DND-41 (cell line): ENCODE results near the gene WDR11.
"Not testable (repeated sequence)": the region's sequence is repeated elsewhere in the genome, so short reads cannot be mapped to it uniquely, and the experiment has no call there.

ENCODE experiments used
- ATAC-seq: fragments of 200-7000 bp; cut with Tn5 transposase; 3 replicates; pipeline ENCODE4 v1.9.1; 2021; ENCODE audit warnings: low read depth; ENCODE audit not compliant: insufficient read depth
- DNase-seq: peaks from one replicate; pipeline ENCODE4 v3.0.0-alpha.2; 2020
- H2AFZ ChIP-seq: 2 replicates; pipeline ENCODE4 v1.6.0; 2012; ENCODE audit warnings: low read depth, low read length
- H3K27ac ChIP-seq: 2 replicates; pipeline ENCODE4 v1.5.1; 2012; ENCODE audit warnings: low read length, inconsistent platforms
- H3K27me3 ChIP-seq: fragments of 200-600 bp; sonication (generic); 2 replicates; pipeline ENCODE4 v1.6.0; 2012; ENCODE audit warnings: low read length, mild to moderate bottlenecking, inconsistent platforms; ENCODE audit not compliant: insufficient read depth, poor library complexity
- H3K36me3 ChIP-seq: 2 replicates; pipeline ENCODE4 v1.5.1; 2012; ENCODE audit warnings: low read length, inconsistent platforms; ENCODE audit not compliant: insufficient read depth
- H3K4me1 ChIP-seq: 2 replicates; pipeline ENCODE4 v1.5.1; 2012; ENCODE audit warnings: mild to moderate bottlenecking, low read length; ENCODE audit not compliant: insufficient read depth
- H3K4me2 ChIP-seq: 2 replicates; pipeline ENCODE4 v1.6.0; 2012; ENCODE audit warnings: mild to moderate bottlenecking, moderate library complexity, low read length, inconsistent platforms; ENCODE audit not compliant: insufficient read depth
- H3K4me3 ChIP-seq, 2 experiments: fragments of 200-600 bp in 1 of 2; shearing (Covaris generic) in 1 of 2; 2 replicates each; pipeline ENCODE4 v1.5.1; 2012 to 2016; ENCODE audit warnings: inconsistent platforms in 2 of 2, low read length in 2 of 2, mild to moderate bottlenecking in 2 of 2, low read depth in 1 of 2, moderate library complexity in 1 of 2
- H3K79me2 ChIP-seq: 2 replicates; pipeline ENCODE4 v1.6.0; 2012; ENCODE audit warnings: low read length, inconsistent platforms; ENCODE audit not compliant: insufficient read depth
- H3K9ac ChIP-seq: 2 replicates; pipeline ENCODE4 v1.6.0; 2012; ENCODE audit warnings: low read depth, mild to moderate bottlenecking, inconsistent platforms, low read length, moderate library complexity
- H3K9me3 ChIP-seq: 2 replicates; pipeline ENCODE4 v1.5.1; 2012; ENCODE audit warnings: low read length, moderate library complexity, mild to moderate bottlenecking, inconsistent platforms; ENCODE audit not compliant: insufficient read depth, severe bottlenecking
- H4K20me1 ChIP-seq: 2 replicates; pipeline ENCODE4 v1.6.0; 2012; ENCODE audit warnings: low read length; ENCODE audit not compliant: insufficient read depth
- CTCF ChIP-seq: IDR thresholded peaks from 2 replicates; pipeline ENCODE4 v1.5.1; 2012; ENCODE audit warnings: borderline replicate concordance, low read length, moderate library complexity, mild to moderate bottlenecking; ENCODE audit not compliant: poor library complexity, severe bottlenecking; ENCODE audit errors: extremely low read depth
- EZH2 ChIP-seq: IDR thresholded peaks from 3 replicates; pipeline ENCODE4 v1.6.1; 2012; ENCODE audit warnings: borderline replicate concordance, low read depth, mild to moderate bottlenecking, moderate library complexity, low read length, inconsistent platforms; ENCODE audit not compliant: severe bottlenecking

The WDR11 gene

GRCh38 chr10:120905268-120905667 lies 54.1 kb downstream of the WDR11 start:
- DNase-seq (no peak), ATAC-seq (no peak)
- peaks cover 2% of the 10 kb centered on the region for H3K9me3 ChIP-seq
- TF ChIP-seq EZH2, result no peak
- H4K20me1 ChIP-seq, result no peaks in the 10 kb centered on the region
- no peaks in the 10 kb centered on the region for H3K27me3 ChIP-seq
- H3K9ac ChIP-seq, result no peak overlapping the region
- peaks cover 72% of the 10 kb centered on the region for H3K36me3 ChIP-seq
- no peaks in the 10 kb centered on the region for H3K4me1 ChIP-seq
- H3K4me3 ChIP-seq, result no peak overlapping the region
- H3K79me2 ChIP-seq, result no peaks in the 10 kb centered on the region
- no peak overlapping the region for H3K4me2 ChIP-seq
- H2AFZ ChIP-seq, result no peak overlapping the region
- no peak overlapping the region for H3K27ac ChIP-seq

GRCh38 chr10:120917521-120918250 lies 66.5 kb downstream of the WDR11 start:
- Histone ChIP-seq H3K4me3 (no peak overlapping the region), H3K9ac (no peak overlapping the region), H3K79me2 (no peaks in the 10 kb centered on the region), H4K20me1 (no peaks in the 10 kb centered on the region), H2AFZ (no peak overlapping the region), H3K9me3 (no peaks in the 10 kb centered on the region), H3K27ac (no peak overlapping the region), H3K4me2 (no peak overlapping the region), H3K27me3 (no peaks in the 10 kb centered on the region), H3K4me1 (no peaks in the 10 kb centered on the region), H3K36me3 (no peaks in the 10 kb centered on the region)
- TF ChIP-seq CTCF (no peak), EZH2 (no peak)
- no peak for DNase-seq
- ATAC-seq, result no peak

GRCh38 chr10:120923886-120924285 lies 72.7 kb downstream of the WDR11 start:
- DNase-seq, H3K27ac ChIP-seq, H3K36me3 ChIP-seq, H3K79me2 ChIP-seq, H3K4me1 ChIP-seq, ATAC-seq, H3K4me2 ChIP-seq, H3K9ac ChIP-seq, H4K20me1 ChIP-seq, H2AFZ ChIP-seq, H3K27me3 ChIP-seq, H3K9me3 ChIP-seq, H3K4me3 ChIP-seq: not testable (repeated sequence)

- DNase-seq (no peak), ATAC-seq (no peak)
- Histone ChIP-seq H3K9me3 (no peaks in the 10 kb centered on the region), H3K36me3 (no peaks in the 10 kb centered on the region), H3K9ac (no peak overlapping the region), H4K20me1 (no peaks in the 10 kb centered on the region), H3K79me2 (no peaks in the 10 kb centered on the region), H3K4me1 (no peaks in the 10 kb centered on the region), H2AFZ (no peak overlapping the region), H3K4me2 (no peak overlapping the region), H3K27ac (no peak overlapping the region), H3K4me3 (no peak overlapping the region), H3K27me3 (no peaks in the 10 kb centered on the region)
- TF ChIP-seq EZH2, result no peak
- TF ChIP-seq CTCF, result no peak
Measured at GRCh38 chr10:120926611-120927010, 75.4 kb downstream of the WDR11 start.
